Calu3 (cell line): Measurements from ENCODE around the gene PTPN23. TPM values are rescaled to one million over a fixed set of nuclear protein-coding genes. Genes with fewer than 3 reads are reported as not detected.
A peak's percentile ranks its signal among the peaks of the same experiment; 100 is the strongest.

Experiments used
- BruUV-seq: library from RNA; stranded (reverse); fragments of 400-500 nt; replicated peaks from 2 replicates; lab custom pipeline; 2021; lab: Mats Ljungman, UMichigan
- CTCF ChIA-PET: fragments of 300-600 bp; sonication (Branson Sonifier 250); formaldehyde crosslinking; loops from one replicate; lab custom pipeline; 2022; ENCODE audit warnings: antibody characterized with exemption; lab: Charles Lee
- DNase-seq: peaks from one replicate; pipeline ENCODE4 v3.0.0; 2022
- H3K27ac Mint-ChIP-seq: one replicate; pipeline ENCODE4 v1.8.0; 2022; ENCODE audit warnings: mixed read lengths; ENCODE audit not compliant: unreplicated experiment
- H3K27me3 Mint-ChIP-seq: one replicate; pipeline ENCODE4 v1.8.0; 2022; ENCODE audit warnings: mixed read lengths; ENCODE audit not compliant: unreplicated experiment
- H3K36me3 Mint-ChIP-seq: one replicate; pipeline ENCODE4 v1.8.0; 2022; ENCODE audit warnings: mild to moderate bottlenecking, moderate library complexity, mixed read lengths; ENCODE audit not compliant: insufficient read depth, unreplicated experiment
- H3K4me1 Mint-ChIP-seq: one replicate; pipeline ENCODE4 v1.8.0; 2022; ENCODE audit warnings: mild to moderate bottlenecking, low read depth, mixed read lengths; ENCODE audit not compliant: unreplicated experiment
- H3K4me3 Mint-ChIP-seq: one replicate; pipeline ENCODE4 v1.8.0; 2022; ENCODE audit warnings: mild to moderate bottlenecking, low read depth, moderate library complexity, mixed read lengths; ENCODE audit not compliant: unreplicated experiment
- H3K9me3 Mint-ChIP-seq: one replicate; pipeline ENCODE4 v1.8.0; 2022; ENCODE audit warnings: low read depth, mixed read lengths; ENCODE audit not compliant: unreplicated experiment
- CTCF ChIP-seq: fragments of 200-600 bp; IDR thresholded peaks from one replicate; pipeline ENCODE4 v1.8.0; 2022; ENCODE audit warnings: antibody characterized with exemption; ENCODE audit not compliant: unreplicated experiment
- intact Hi-C: fragments of 100-400 bp; cut with micrococcal nuclease; formaldehyde crosslinking; loops from one replicate; pipeline ENCODE4 v1.10.0; 2022; ENCODE audit not compliant: unreplicated experiment
- total RNA-seq: library from RNA; stranded (reverse); gene quantifications from 2 replicates; pipeline ENCODE4 v1.2.3, GENCODE V29; 2022

The PTPN23 gene
- total RNA-seq, 1 experiment from 2014 or later = 57.6 TPM

GRCh38 chr3:47344971-47345370 lies 35.9 kb upstream of the PTPN23 start:
- intact Hi-C loops = no loop called here
- TF ChIP-seq CTCF = no peak
- CTCF ChIA-PET = no interaction called here

GRCh38 chr3:47347217-47347801 lies 33.5 kb upstream of the PTPN23 start:
- Mint-ChIP-seq H3K27me3 (no peaks in the 10 kb centered on the region), H3K36me3 (peaks cover 2% of the 10 kb centered on the region), H3K9me3 (no peaks in the 10 kb centered on the region), H3K27ac (no peak overlapping the region), H3K4me3 (no peak overlapping the region), H3K4me1 (no peaks in the 10 kb centered on the region)
- BruUV-seq = no TSS peak
- TF ChIP-seq CTCF = no peak
- intact Hi-C loops = no loop called here
- CTCF ChIA-PET = no interaction called here
- DNase-seq = no peak

More at GRCh38 chr3:47344971-47345370, 35.9 kb upstream of the PTPN23 start:
- Mint-ChIP-seq H3K9me3 (no peaks in the 10 kb centered on the region), H3K4me3 (no peak overlapping the region), H3K36me3 (peaks cover 7% of the 10 kb centered on the region), H3K27me3 (no peaks in the 10 kb centered on the region), H3K4me1 (no peaks in the 10 kb centered on the region), H3K27ac (no peak overlapping the region)
- DNase-seq = no peak
- BruUV-seq = no TSS peak

GRCh38 chr3:47348411-47349154 lies 32.2 kb upstream of the PTPN23 start:
- H3K4me1 Mint-ChIP-seq = no peaks in the 10 kb centered on the region
- no peak for DNase-seq
- H3K27me3 Mint-ChIP-seq = no peaks in the 10 kb centered on the region
- no peak overlapping the region for H3K4me3 Mint-ChIP-seq
- intact Hi-C loops = no loop called here
- H3K36me3 Mint-ChIP-seq = no peaks in the 10 kb centered on the region
- H3K27ac Mint-ChIP-seq = no peak overlapping the region
- TF ChIP-seq CTCF = no peak
- no TSS peak for BruUV-seq
- CTCF ChIA-PET = no interaction called here
- H3K9me3 Mint-ChIP-seq = no peaks in the 10 kb centered on the region

GRCh38 chr3:47355010-47355409 lies 25.8 kb upstream of the PTPN23 start:
- no TSS peak for BruUV-seq
- Mint-ChIP-seq H3K9me3 (peaks cover 6% of the 10 kb centered on the region), H3K27ac (peak overlapping the region; percentile 19), H3K36me3 (peaks cover 1% of the 10 kb centered on the region), H3K4me1 (peaks cover 3% of the 10 kb centered on the region), H3K4me3 (no peak overlapping the region), H3K27me3 (no peaks in the 10 kb centered on the region)
- CTCF ChIA-PET = no interaction called here
- no peak for DNase-seq
- intact Hi-C loops = no loop called here
- no peak for TF ChIP-seq CTCF
